ENCODE measurements around the gene ADAMTS12.

ADAMTS12 gene

DNA sequence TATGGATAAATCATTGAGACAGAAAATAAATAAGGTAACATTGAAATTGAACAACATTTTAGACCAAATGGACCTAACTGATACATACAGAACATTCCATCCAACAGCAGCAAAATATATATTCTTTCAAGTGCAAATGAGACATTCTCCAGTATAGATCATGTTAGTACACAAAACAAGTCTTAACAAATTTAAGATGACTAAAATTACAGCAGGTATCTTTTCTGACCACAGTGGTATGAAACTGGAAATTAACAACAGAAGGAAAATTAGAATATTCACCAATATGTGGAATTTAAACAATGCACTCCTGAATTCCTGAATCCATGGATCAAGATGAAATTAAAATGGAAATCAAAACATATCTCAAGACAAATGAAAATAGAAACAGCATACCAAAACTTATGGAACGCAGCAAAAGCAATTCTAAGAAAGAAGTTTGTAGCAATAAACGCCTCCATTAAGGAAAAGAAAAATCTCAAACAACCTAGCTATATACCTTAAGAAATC is 115.6 kb downstream of the ADAMTS12 start:
- TF ChIP-seq ZFX (IDR thresholded peaks at IDR 0.05; ENCODE audit: borderline replicate concordance) = no peak
- TF ChIP-seq, protein P1, sequence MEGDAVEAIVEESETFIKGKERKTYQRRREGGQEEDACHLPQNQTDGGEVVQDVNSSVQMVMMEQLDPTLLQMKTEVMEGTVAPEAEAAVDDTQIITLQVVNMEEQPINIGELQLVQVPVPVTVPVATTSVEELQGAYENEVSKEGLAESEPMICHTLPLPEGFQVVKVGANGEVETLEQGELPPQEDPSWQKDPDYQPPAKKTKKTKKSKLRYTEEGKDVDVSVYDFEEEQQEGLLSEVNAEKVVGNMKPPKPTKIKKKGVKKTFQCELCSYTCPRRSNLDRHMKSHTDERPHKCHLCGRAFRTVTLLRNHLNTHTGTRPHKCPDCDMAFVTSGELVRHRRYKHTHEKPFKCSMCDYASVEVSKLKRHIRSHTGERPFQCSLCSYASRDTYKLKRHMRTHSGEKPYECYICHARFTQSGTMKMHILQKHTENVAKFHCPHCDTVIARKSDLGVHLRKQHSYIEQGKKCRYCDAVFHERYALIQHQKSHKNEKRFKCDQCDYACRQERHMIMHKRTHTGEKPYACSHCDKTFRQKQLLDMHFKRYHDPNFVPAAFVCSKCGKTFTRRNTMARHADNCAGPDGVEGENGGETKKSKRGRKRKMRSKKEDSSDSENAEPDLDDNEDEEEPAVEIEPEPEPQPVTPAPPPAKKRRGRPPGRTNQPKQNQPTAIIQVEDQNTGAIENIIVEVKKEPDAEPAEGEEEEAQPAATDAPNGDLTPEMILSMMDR (IDR thresholded peaks at IDR 0.05) = no peak

DNA sequence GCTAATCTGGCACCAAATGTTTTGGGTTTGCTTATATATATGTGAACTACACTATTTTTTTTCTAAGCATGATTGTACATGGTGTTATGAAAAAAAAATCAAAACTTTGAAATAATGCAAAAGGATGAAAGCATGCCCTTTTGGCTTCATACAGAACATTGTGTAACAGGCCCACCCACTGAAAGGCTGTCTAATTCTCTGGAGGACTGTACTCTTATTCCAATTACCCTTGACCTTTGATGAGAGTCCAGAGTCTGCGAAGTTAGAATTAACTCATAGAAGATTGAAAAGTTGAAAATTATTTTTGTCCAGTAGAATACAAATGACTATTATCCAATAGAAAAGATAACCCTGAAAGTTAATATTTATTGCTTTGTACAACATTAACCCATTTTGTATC is 117.4 kb downstream of the ADAMTS12 start:
- no peak overlapping the region for H3K27ac ChIP-seq
- TF ChIP-seq ZFX (IDR thresholded peaks at IDR 0.05; ENCODE audit: borderline replicate concordance) = no peak
- TF ChIP-seq, protein P1 (IDR thresholded peaks at IDR 0.05) = no peak

More for the DNA sequence above, 115.6 kb downstream of the ADAMTS12 start:
- H3K27ac ChIP-seq = no peak overlapping the region

DNA sequence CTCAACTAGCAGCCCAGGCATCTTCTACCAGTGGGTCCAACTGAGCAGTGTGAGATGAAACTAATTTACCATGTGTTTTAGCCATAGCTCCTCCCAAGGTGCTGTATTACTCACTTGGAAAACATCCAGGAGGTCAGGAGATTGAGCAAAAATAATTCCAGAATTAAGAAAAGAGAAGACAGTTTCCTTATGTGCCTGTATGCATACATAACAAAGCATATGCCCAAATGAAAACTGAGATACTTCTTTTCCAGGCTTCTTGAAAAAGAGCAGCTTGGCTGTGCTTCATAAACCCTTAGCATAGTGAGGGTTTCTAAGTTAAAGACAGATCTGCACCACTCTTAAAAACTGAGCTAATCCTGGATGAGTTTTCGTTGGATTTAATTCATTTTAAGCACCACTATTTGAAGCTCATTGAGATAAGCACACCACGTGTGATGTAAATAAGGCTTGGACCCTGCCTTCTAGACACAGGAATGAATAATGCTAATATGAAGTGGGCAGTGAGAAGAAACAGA is 119.4 kb downstream of the ADAMTS12 start:
- TF ChIP-seq ZFX (IDR thresholded peaks at IDR 0.05; ENCODE audit: borderline replicate concordance) = no peak
- TF ChIP-seq, protein P1 (IDR thresholded peaks at IDR 0.05) = no peak
- H3K27ac ChIP-seq = no peak overlapping the region

DNA sequence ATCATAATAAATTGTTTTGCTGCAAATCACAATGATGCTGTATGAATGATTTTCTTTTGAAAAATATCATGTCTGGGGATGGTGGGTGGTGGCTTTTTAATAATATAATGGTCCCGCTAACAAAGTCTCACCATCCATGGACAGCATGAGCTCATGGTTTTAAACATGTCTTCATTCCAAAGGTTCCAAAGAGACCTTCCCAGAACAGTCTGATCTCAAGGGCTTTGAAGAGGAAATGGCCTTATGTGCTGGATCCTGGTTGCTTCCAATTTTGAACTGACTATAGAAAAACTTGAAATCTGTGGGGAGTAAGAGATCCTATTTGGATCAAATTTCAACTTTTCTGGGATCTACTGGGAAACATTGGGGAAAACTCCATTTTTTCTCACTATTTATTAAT is 121.8 kb downstream of the ADAMTS12 start:
- no peak overlapping the region for H3K27ac ChIP-seq
- no peak for TF ChIP-seq ZFX (IDR thresholded peaks at IDR 0.05; ENCODE audit: borderline replicate concordance)
- TF ChIP-seq, protein P1 (IDR thresholded peaks at IDR 0.05) = no peak

DNA sequence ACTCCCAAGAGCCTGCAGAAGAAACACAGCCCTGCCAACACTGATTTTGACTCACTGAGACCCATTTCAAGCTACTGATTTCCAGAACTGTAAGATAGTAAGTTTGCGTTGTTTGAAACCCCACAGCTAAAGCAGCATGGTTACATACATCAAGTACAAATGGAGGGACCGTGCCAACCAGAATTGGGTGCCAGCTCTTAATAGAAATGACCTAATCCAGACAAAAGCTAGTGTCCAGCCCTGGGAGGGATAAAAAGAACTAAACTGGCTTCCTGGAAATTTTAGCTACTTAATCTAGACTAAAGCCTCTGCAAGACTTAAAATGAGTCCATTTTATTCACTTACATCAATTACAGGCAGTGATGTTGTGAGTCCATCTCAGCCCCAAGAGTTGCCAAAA is 122.6 kb downstream of the ADAMTS12 start:
- TF ChIP-seq, protein P1 (IDR thresholded peaks at IDR 0.05) = no peak
- no peak for TF ChIP-seq ZFX (IDR thresholded peaks at IDR 0.05; ENCODE audit: borderline replicate concordance)
- H3K27ac ChIP-seq = no peak overlapping the region

DNA sequence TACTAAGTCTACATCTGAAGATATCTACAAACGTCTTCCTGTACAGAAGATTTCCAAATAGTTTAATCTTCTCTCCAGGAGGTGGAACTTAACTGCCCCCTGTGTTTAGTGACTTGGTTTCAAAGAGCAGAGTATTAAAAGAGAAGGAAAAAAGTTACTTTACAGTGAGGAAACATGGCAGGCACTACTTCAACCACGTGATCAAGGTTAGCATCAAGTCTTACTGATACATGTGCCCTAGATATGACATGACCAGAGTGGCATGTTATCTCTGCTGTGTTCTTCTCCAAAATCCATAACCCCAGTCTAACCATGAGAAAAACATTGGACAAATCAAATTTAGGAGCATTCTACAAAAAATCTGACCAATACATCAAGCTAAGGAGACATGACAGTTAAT is 125.8 kb downstream of the ADAMTS12 start:
- TF ChIP-seq, protein P1 (IDR thresholded peaks at IDR 0.05) = no peak
- no peak overlapping the region for H3K27ac ChIP-seq

DNA sequence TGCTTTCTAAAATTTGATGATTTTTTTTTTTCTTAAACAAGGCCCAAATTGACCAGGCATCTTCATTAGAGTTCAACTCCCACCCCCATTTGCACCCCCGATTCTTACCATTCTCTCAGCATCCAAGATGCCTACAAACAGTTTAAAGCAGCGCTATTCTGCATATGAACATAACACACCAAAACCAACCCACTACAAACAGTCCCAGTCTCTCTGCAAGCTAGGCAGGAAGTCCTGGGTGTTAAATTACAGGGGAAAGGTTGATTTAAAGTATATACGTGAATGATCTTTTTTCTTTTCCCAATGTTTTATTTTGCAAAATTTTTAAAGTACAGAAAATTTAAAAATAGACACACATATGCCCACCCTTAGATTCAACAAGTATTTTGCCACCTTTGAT is 127.0 kb downstream of the ADAMTS12 start:
- H3K27ac ChIP-seq = no peak overlapping the region
- no peak for TF ChIP-seq ZFX (IDR thresholded peaks at IDR 0.05; ENCODE audit: borderline replicate concordance)
- TF ChIP-seq, protein P1 (IDR thresholded peaks at IDR 0.05) = no peak
